IPS DF 4.7 (cell line): ENCODE results near the gene FHIP1A.
A peak's percentile ranks its signal among the peaks of the same experiment; 100 is the strongest.
"Not testable (repeated sequence)": the region's sequence is repeated elsewhere in the genome, so short reads cannot be mapped to it uniquely, and the experiment has no call there.

Source experiments
- DNase-seq: peaks from one replicate; pipeline ENCODE4 v3.0.0-alpha.2; 2013; ENCODE audit warnings: low spot score; ENCODE audit errors: extremely low read depth

The FHIP1A gene

GRCh38 chr4:151408630-151409469 lies at the start of gene FHIP1A:
TSS of gene FHIP1A (plus strand) at chr4:151409176. CDS start at chr4:151566260, 157,084 bp downstream.
- DNase-seq = peak; percentile 69

DNA sequence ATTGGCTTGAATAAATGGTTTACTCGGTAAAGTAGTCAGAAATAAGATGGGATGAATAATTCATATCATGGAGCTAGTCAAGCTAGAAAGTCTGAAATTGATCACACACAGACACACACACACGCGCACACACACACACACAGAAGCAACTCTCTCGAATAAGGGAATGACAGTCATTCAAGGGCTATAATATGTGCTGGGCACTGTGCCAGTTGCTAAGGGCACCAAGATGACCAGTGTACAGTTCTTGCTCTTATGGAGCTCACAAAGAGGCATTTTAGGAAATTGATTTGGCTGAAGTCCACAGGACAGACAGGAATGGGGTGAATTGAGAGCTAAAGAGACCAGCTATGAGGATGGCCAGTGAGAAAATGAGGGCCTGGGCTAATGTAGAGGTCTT lies 49.4 kb upstream of the FHIP1A start:
- DNase-seq = no peak

GRCh38 chr4:151361126-151361525 lies 47.9 kb upstream of the FHIP1A start:
- no peak for DNase-seq

GRCh38 chr4:151361966-151362365 lies 47.0 kb upstream of the FHIP1A start:
- no peak for DNase-seq

GRCh38 chr4:151362404-151363164 lies 46.4 kb upstream of the FHIP1A start:
- peak; percentile 72 for DNase-seq

GRCh38 chr4:151376540-151376939 lies 32.4 kb upstream of the FHIP1A start:
- no peak for DNase-seq

DNA sequence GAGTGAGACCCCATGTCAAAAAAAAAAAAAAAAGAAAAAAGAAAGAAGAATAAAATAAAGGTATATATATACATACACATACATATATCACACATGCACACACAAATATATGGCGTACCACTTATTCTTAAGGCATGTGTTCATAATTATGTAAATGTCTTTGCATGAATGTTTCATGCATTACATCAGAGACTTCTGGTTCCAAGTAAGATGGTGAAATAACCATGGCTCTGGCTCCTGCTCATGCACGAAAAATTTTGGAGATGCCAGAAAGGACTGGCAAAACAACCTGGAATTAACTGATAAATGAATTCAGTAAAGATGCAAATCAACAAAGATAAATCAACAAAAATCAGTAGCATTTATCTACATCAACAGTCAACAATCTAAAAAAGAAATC lies 19.7 kb upstream of the FHIP1A start:
- no peak for DNase-seq

- DNase-seq = not testable (repeated sequence)
Observed at GRCh38 chr4:151389799-151390198, 19.2 kb upstream of the FHIP1A start.

DNA sequence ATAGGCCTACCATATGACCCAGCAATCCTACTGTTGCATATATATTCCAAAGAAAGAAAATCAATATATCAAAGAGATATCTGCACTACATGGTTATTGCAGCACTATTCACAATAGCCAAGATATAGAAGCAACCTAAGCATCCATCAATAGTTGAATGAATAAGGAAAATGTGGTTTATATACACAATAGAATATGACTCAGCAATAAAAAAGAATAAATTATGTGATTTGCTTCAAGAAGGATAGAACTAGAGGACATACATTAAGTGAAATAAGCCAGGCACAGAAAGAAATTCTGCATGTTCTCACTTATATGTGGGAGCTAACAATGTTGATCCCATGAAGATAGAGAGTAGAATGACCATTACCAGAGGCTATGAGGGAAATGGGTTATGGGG lies 13.1 kb upstream of the FHIP1A start:
- no peak for DNase-seq

GRCh38 chr4:151400343-151400742 lies 8.6 kb upstream of the FHIP1A start:
- DNase-seq = no peak

DNA sequence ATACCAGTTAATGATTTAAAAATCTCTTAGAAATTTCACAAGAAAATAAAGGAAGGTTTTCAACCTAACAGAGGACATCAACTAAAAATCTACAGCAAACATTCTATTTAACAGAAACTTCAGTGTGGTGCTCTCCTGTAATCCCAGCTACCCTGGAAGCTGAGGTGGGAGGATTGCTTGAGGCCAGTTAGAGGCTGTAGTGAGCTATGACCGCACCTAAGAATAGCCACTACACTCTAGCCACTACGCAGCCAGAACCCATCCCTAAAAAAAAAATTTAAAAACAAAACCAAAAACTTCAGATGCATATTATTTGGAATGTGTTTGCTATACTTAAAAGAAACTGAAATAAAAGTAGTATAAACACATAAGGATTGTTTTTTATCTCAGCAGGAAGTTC lies 7.2 kb upstream of the FHIP1A start:
- no peak for DNase-seq

DNA sequence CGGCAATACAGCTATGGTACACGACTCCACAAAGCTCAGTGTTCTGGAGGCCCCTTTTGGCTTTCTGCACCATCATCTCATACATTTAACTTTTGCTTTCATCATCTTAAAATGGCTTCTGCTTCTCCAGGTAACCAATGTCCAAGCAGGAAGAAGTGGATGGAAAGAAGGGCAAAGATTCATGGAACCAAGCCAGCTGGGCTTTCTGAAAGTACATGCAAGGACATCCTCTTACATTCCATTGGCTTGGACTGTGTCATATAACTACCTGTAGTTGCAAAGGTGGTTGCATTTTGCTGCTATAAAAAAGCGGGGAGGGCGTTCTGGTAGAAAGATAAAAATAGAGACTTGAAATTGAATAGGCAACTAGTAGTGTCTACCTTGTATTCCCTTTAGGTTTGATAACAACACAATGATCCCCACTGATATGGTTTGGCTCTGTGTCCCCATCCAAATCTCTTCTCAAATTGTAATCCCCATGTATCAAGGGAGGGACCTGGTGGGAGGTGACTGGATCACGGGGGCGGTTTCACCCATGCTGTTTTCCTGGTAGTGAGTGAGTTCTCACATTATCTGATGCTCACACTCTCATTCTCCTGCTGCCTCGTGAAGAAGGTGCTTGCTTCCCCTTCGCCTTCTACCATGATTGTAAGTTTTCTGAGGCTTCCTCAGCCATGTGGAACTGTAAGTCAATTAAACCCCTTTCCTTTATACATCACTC lies 6.7 kb upstream of the FHIP1A start:
- no peak for DNase-seq

DNA sequence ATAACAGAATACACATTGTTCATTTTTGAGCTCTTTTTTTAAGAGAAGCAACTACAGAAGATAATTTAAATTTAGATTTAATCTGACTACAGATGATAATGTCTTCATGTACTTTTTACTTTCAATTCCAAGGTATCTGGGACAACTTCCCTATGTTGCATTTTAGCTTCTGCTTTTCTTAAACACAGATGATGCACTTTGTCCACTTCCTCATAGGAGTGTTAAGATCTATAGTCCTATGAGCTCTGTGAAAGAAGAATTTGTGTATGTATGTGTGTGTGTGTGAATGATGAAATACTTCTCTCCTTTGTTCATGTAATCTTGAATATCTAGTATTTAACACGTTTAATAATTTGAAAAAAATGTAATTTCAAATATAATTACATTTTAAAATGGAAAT lies 5.3 kb upstream of the FHIP1A start:
- no peak for DNase-seq

DNA sequence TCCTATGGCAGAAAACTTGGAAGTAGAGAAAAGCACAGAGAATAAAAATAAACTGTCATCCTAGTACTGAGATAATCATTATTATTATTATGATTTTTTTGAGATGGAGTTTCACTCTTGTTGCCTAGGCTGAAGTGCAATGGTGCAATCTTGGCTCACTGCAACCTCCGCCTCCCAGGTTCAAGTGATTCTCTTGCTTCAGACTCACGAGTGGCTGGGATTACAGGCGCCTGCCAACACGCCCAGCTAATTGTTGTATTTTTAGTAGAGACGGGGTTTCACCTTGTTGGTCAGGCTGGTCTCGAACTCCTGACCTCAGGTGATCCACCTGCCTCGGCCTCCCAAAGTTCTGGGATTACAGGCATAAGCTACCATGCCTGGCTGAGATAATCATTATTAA lies 4.2 kb upstream of the FHIP1A start:
- not testable (repeated sequence) for DNase-seq

GRCh38 chr4:151407018-151407417 lies 2.0 kb upstream of the FHIP1A start:
- no peak for DNase-seq

GRCh38 chr4:151407466-151408379 lies 1.3 kb upstream of the FHIP1A start:
- no peak for DNase-seq

DNA sequence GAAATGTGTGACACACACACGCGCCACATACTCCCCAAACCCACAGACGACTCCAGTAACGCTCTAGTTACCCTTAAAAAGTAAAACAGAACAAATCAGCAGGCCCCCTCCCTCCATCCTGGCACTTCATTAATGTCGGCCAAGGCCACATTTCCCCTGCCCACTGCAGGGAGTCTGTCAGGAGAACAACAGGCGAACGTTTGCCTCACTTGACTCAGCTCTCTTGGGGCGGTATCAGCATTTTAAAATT lies 671 bp upstream of the FHIP1A start:
- DNase-seq = no peak

DNA sequence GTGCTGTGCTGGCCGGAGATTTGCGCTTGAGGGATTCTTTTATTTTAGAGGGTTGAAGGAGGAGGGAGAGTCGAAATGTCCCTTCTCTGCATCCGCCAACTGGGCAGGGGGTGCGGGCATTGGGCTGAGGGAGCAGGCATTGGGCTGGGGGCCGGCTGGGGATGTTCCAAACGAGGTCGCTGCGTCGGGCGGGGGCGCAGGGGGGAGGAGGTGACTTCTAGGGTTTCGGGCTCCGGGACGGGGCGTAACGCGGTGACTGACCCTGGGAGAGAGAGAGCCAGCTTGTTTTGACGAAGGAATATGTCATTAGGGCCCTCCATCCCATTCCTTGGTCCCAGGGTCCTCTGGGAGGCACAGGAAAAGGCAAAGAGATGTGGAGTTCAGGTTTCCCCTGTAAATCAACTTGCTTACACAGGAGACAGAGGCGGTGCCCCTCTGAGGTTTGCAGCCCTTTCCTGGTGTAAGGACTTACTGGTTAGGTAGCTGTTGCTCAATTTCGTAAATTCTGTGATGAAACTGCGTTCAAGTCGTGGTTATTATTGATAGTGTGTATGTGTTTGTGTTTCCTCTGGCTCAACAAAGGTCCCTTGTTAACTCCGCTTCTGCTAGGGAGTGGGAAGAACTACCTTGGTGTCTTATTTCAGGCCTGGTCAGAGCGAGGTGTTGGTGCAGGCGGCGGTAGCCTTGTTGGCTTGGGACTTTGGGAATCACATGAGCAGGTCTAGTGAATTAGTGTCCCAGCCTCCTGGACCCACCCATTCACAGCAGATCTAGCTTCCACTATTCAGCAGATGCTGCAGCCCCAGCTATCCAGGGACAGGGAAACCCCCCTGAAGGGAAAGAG lies 716 bp downstream of the FHIP1A start:
- peak; percentile 58 for DNase-seq

GRCh38 chr4:151415978-151416377 lies 7.0 kb downstream of the FHIP1A start:
- no peak for DNase-seq

GRCh38 chr4:151417164-151417571 lies 8.2 kb downstream of the FHIP1A start:
- DNase-seq = no peak
